Stimulated activated CD4-positive, alpha-beta T cell treated with anti-CD3 and anti-CD28 coated beads, Interleukin-12 subunit alpha, Interleukin-12 subunit beta, amount 100 ng/mL, for 48 hours (primary cell): ENCODE measurements around the gene SEPTIN10.

Experiments used
- DNase-seq, 3 donors: peaks; one replicate each; pipeline ENCODE4 v3.0.0-alpha.2; 2020; ENCODE audit warnings: low read depth in 2 of 3, low spot score in 1 of 3

Gene SEPTIN10

GRCh38 chr2:109501461-109501860 is 112.3 kb downstream of the SEPTIN10 start:
- DNase-seq = no peak

DNA sequence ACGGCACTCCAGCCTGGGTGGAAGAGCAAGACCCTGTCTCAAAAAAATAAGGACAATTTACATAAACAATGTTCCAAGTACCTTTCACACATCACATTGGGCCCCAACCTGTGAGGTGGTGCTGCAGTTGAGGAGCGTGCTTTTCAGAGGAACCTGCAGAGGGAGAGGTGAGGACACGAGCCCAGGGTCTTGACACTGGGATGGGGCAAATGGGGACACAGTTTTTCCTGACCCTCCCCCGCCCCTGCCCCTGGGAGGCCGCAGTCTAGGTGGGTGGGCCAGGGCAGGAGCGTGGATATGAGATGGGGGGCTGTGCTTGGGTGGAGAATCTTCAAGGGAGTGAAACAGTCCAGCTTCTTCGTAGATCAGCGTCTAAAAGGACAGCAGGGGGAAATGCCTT is 112.9 kb downstream of the SEPTIN10 start:
- DNase-seq = no peak

GRCh38 chr2:109499566-109499965 is 114.2 kb downstream of the SEPTIN10 start:
- DNase-seq = no peak

DNA sequence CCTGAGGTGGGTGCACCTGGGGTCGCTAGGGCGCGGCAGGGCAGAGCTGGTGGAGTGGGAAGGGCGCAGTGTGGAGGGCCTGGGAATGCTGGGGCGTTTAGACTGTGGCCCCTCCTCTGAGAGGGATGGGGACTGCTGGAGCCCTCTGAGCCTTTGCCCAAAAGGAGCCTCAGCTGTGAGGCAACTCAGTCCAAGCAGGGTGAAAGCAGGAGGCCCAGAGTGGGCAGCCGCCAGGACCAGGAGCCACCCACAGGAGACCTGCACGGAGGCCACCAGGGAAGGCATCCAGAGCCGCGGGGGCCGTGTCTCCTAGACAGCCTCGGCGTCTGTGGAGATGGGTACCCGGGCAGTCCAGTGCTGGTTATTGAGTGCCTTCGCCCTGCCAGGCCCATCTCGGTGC is 114.9 kb downstream of the SEPTIN10 start:
- no peak for DNase-seq

DNA sequence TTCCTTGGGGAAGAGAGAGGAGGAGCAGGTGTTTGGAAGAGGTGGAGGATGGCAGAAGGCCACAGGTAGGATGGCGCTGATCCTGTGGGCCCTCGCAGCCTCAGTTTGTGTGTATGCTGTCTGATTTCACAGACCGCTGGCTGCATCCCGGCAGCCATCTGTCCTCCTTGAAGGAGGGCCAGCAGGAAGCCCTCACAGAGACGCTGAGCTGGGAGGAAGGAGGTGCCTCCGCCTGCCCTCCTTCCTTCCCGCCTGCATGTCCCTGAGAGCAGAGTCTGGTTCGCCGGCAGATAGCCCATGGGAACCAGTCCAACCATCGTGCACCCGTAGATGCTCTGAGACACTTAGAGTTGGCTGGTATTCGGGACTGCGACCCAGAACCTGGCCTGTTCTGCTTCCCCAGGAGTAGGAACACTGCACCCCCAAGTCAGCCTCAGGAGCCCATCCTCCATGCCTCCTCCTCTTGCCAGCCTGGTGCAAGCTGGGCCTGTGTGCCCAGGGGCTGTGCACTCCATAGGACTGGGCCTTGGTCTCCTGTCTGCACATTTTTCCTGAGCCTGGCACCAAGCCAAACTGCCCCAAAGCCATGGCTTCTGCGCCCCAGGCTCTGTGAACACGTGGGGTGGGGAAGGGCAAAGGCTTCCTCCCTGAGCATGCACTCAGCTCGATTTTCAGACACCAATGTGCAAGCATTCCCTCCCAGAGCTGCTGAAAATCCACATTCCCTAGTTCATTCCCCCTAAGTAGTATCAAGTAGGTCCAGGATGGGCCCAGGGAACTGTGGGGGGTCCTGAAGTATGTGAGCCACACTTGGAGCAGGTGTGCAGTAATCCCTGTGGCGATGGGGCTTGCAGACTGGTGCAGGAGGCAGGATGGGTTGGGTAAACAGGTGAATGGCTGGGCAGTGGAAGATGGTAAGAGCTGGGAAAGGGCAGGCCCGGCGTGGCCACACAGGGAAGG is 115.6 kb downstream of the SEPTIN10 start:
- no peak for DNase-seq

DNA sequence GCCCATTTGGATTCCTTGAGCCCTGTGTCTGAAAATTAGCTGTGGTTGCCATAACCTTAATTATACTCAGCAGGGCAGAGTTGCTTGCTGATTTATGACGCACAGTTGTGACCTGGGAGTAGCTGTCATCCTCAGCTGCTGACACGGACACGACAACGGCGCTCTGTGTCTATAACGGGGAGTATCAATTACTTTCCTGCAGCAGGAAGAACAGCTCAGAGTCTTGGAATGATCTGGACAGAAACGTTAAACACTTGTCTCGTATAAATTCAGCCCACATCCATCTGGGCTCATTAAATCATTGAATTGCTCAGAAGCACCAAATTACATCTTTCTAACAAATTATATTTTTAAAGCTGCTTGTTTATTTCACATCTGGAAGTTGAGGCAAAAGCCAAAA is 116.3 kb downstream of the SEPTIN10 start:
- DNase-seq = no peak

DNA sequence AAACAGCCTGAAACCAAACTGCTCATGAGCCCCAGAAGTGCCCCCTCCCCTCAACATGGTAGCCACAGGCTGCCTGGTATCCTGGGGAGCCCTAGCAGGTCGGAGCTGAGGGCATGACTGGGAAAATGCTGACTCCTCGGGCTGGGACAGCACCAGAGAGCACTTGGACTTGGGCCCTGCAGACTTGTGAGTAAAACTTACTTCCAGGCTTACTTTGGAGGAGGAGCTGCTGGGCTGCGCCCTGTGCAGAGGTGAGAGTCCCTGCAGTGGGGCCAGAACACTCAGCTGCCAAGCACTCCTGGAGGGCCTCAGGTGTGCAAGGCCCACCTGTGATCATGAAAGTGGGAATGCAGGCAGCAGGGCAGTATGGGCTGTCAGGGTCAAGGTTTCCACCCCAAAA is 119.4 kb downstream of the SEPTIN10 start:
- DNase-seq = no peak

DNA sequence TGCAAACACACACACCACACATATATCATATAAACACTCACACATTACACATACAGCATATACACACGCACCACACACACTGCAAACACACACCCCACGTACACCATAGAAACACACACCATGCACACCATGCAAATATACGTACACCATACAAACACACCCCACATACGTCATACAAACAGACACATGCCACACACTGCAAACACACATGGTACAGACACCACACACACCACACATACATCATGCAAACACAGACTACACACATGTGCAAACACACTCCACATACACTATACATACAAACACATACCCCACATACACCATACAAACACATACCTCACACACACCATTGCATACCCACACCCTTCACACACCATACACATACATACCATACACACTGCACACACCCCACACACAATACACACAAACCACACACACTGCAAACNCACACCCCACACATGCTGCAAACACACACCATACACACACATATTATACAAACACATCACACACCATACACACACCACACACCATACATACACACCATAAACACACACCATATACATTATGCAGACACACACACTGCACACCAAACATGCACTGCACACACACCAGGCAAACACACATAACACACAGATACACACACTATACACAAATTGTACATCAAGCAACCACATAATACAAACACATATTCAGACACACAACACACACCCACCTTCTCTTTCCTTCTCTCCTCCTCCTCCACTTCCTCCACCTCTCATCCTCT is 120.4 kb downstream of the SEPTIN10 start:
- no peak for DNase-seq
